Activated CD8-positive, alpha-beta T cell treated with anti-CD3 and anti-CD28 coated beads for 36 hours (primary cell): Measurements from ENCODE around the gene DDB1. TPM values are rescaled to one million over a fixed set of nuclear protein-coding genes. Genes with fewer than 3 reads are reported as not detected.

Source experiments
- ATAC-seq: fragments of 200-7000 bp; cut with Tn5 transposase; one replicate; pipeline ENCODE4 v1.10.0; 2021; ENCODE audit warnings: mild to moderate bottlenecking, moderate library complexity
- CTCF ChIA-PET: fragments of 350-600 bp; sonication (Branson Sonifier 250); formaldehyde crosslinking; loops from one replicate; lab custom pipeline; 2021; ENCODE audit warnings: antibody characterized with exemption; lab: Charles Lee
- POLR2A ChIA-PET: fragments of 350-600 bp; sonication (Branson Sonifier 250); formaldehyde crosslinking; loops from one replicate; lab custom pipeline; 2021; ENCODE audit warnings: antibody characterized with exemption; lab: Charles Lee
- DNase-seq: peaks from one replicate; pipeline ENCODE4 v3.0.0-alpha.2; 2020
- H3K27ac Mint-ChIP-seq: one replicate; pipeline ENCODE4 v1.8.0; 2021; ENCODE audit warnings: mild to moderate bottlenecking, mixed read lengths
- H3K27me3 Mint-ChIP-seq: one replicate; pipeline ENCODE4 v1.8.0; 2021; ENCODE audit warnings: mixed read lengths
- H3K36me3 Mint-ChIP-seq: one replicate; pipeline ENCODE4 v1.8.0; 2021; ENCODE audit warnings: low read depth, mixed read lengths
- H3K4me1 Mint-ChIP-seq: one replicate; pipeline ENCODE4 v1.8.0; 2021; ENCODE audit warnings: low read depth, mixed read lengths
- H3K4me3 Mint-ChIP-seq: one replicate; pipeline ENCODE4 v1.8.0; 2021; ENCODE audit warnings: mild to moderate bottlenecking, moderate library complexity, mixed read lengths
- H3K9me3 Mint-ChIP-seq: one replicate; pipeline ENCODE4 v1.8.0; 2021; ENCODE audit warnings: mixed read lengths
- CTCF ChIP-seq: fragments of 200-600 bp; IDR thresholded peaks from one replicate; pipeline ENCODE4 v1.8.0; 2022; ENCODE audit warnings: antibody characterized with exemption, mild to moderate bottlenecking
- intact Hi-C: fragments of 100-400 bp; cut with micrococcal nuclease; formaldehyde crosslinking; loops from one replicate; pipeline ENCODE4 v1.10.0; 2022
- total RNA-seq, 2 experiments: library from RNA; stranded (reverse); gene quantifications; one replicate each; pipeline ENCODE4 v1.2.3, GENCODE V29; 2021

DDB1 gene
- total RNA-seq, 2 experiments from 2014 or later: 269 to 270 TPM

GRCh38 chr11:61345170-61345610 is 12.3 kb upstream of the DDB1 start:
- Mint-ChIP-seq H3K4me1 (no peaks in the 10 kb centered on the region), H3K4me3 (no peak overlapping the region), H3K27ac (no peak overlapping the region), H3K27me3 (no peaks in the 10 kb centered on the region), H3K9me3 (no peaks in the 10 kb centered on the region), H3K36me3 (peaks cover 8% of the 10 kb centered on the region)
- ChIA-PET POLR2A (interaction anchor here (0.6 kb wide), 1 partner anchor 55 kb away, joined by 3 read pairs; no protein-coding TSS in a partner anchor), CTCF (interaction anchor here (3.2 kb wide), 1 partner anchor 9 kb away, joined by 15 read pairs; no protein-coding TSS in a partner anchor)
- ATAC-seq: no peak
- intact Hi-C loops: no loop called here
- no peak for DNase-seq
- TF ChIP-seq CTCF: no peak

GRCh38 chr11:61343792-61344745 is 11.2 kb upstream of the DDB1 start:
- intact Hi-C loops: no loop called here
- CTCF ChIA-PET: interaction anchor here (3.2 kb wide), 1 partner anchor 8 kb away, joined by 15 read pairs; no protein-coding TSS in a partner anchor
- Mint-ChIP-seq H3K4me1 (no peaks in the 10 kb centered on the region), H3K27me3 (no peaks in the 10 kb centered on the region), H3K4me3 (no peak overlapping the region), H3K27ac (no peak overlapping the region), H3K36me3 (peaks cover 5% of the 10 kb centered on the region), H3K9me3 (no peaks in the 10 kb centered on the region)
- ATAC-seq (no peak), DNase-seq (no peak)
- no peak for TF ChIP-seq CTCF
- POLR2A ChIA-PET: no interaction called here

GRCh38 chr11:61342207-61342803 is 9.4 kb upstream of the DDB1 start:
- CTCF ChIA-PET: interaction anchor here (1.4 to 10.4 kb wide), 3 partner anchors 17 to 51 kb away, joined by 4 to 181 read pairs (median 14); partner anchors contain the start of genes CYB561A3 and TMEM138
- POLR2A ChIA-PET: interaction anchor here (1.6 to 1.9 kb wide), 2 partner anchors 19 to 20 kb away, joined by 4 to 8 read pairs; partner anchors contain the start of genes CYB561A3 and TMEM138
- Mint-ChIP-seq H3K36me3 (peaks cover 12% of the 10 kb centered on the region), H3K27me3 (no peaks in the 10 kb centered on the region), H3K27ac (no peak overlapping the region), H3K4me1 (no peaks in the 10 kb centered on the region), H3K4me3 (no peak overlapping the region), H3K9me3 (no peaks in the 10 kb centered on the region)
- TF ChIP-seq CTCF: no peak
- intact Hi-C loops: no loop called here
- ATAC-seq: no peak
- DNase-seq: no peak

GRCh38 chr11:61341706-61342105 is 8.8 kb upstream of the DDB1 start:
- H3K27me3 Mint-ChIP-seq: no peaks in the 10 kb centered on the region
- no peak for DNase-seq
- H3K9me3 Mint-ChIP-seq: no peaks in the 10 kb centered on the region
- peaks cover 3% of the 10 kb centered on the region for H3K4me1 Mint-ChIP-seq
- peaks cover 13% of the 10 kb centered on the region for H3K36me3 Mint-ChIP-seq
- ChIA-PET CTCF (interaction anchor here (1.4 to 10.4 kb wide), 3 partner anchors 18 to 51 kb away, joined by 4 to 181 read pairs (median 14); partner anchors contain the start of genes CYB561A3 and TMEM138), POLR2A (interaction anchor here (1.6 to 1.9 kb wide), 2 partner anchors 20 to 21 kb away, joined by 4 to 8 read pairs; partner anchors contain the start of genes CYB561A3 and TMEM138)
- intact Hi-C loops: no loop called here
- H3K27ac Mint-ChIP-seq: no peak overlapping the region
- no peak for TF ChIP-seq CTCF
- H3K4me3 Mint-ChIP-seq: no peak overlapping the region
- ATAC-seq: no peak
